Measurements from ENCODE around the gene RUFY1.

DNA sequence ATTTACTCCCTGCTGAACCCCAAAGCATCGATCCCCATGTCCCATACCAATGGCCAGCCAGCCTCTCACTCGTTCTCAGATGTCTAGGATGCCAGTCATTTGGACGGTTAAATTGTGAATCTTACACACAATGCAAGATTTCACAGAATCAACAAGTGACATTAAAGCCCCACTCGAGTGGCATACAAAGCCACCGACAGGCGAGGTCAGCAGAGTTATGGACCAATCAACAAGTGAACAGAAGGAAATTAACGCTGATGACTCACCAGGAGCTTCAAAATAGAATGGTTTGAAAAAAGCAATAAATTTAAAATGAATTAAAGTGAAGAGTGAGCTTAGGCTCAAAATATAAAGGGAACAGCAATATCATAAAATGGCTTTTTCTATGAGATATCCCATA, 8.2 kb upstream of the RUFY1 start:
- TF ChIP-seq RAD21 (conservative IDR thresholded peaks at IDR 0.05) (no peak), MXI1 (conservative IDR thresholded peaks at IDR 0.05; ENCODE audit: poor library complexity, severe bottlenecking) (no peak), POLR2AphosphoS5 (IDR thresholded peaks at IDR 0.05) (no peak), EP300 (conservative IDR thresholded peaks at IDR 0.05; ENCODE audit: poor library complexity, severe bottlenecking) (no peak), EZH2 (IDR thresholded peaks at IDR 0.05; ENCODE audit: borderline replicate concordance, insufficient read depth, low read length, poor library complexity, severe bottlenecking) (no peak)
- TF ChIP-seq, protein P1, sequence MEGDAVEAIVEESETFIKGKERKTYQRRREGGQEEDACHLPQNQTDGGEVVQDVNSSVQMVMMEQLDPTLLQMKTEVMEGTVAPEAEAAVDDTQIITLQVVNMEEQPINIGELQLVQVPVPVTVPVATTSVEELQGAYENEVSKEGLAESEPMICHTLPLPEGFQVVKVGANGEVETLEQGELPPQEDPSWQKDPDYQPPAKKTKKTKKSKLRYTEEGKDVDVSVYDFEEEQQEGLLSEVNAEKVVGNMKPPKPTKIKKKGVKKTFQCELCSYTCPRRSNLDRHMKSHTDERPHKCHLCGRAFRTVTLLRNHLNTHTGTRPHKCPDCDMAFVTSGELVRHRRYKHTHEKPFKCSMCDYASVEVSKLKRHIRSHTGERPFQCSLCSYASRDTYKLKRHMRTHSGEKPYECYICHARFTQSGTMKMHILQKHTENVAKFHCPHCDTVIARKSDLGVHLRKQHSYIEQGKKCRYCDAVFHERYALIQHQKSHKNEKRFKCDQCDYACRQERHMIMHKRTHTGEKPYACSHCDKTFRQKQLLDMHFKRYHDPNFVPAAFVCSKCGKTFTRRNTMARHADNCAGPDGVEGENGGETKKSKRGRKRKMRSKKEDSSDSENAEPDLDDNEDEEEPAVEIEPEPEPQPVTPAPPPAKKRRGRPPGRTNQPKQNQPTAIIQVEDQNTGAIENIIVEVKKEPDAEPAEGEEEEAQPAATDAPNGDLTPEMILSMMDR (IDR thresholded peaks at IDR 0.05; ENCODE audit: poor library complexity, severe bottlenecking), result no peak
- TF ChIP-seq, protein P2, sequence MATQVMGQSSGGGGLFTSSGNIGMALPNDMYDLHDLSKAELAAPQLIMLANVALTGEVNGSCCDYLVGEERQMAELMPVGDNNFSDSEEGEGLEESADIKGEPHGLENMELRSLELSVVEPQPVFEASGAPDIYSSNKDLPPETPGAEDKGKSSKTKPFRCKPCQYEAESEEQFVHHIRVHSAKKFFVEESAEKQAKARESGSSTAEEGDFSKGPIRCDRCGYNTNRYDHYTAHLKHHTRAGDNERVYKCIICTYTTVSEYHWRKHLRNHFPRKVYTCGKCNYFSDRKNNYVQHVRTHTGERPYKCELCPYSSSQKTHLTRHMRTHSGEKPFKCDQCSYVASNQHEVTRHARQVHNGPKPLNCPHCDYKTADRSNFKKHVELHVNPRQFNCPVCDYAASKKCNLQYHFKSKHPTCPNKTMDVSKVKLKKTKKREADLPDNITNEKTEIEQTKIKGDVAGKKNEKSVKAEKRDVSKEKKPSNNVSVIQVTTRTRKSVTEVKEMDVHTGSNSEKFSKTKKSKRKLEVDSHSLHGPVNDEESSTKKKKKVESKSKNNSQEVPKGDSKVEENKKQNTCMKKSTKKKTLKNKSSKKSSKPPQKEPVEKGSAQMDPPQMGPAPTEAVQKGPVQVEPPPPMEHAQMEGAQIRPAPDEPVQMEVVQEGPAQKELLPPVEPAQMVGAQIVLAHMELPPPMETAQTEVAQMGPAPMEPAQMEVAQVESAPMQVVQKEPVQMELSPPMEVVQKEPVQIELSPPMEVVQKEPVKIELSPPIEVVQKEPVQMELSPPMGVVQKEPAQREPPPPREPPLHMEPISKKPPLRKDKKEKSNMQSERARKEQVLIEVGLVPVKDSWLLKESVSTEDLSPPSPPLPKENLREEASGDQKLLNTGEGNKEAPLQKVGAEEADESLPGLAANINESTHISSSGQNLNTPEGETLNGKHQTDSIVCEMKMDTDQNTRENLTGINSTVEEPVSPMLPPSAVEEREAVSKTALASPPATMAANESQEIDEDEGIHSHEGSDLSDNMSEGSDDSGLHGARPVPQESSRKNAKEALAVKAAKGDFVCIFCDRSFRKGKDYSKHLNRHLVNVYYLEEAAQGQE (IDR thresholded peaks at IDR 0.05; ENCODE audit: borderline replicate concordance), result no peak

Measured in neural cell (in vitro differentiated cells).